Measurements from ENCODE around the gene DGKG.

The DGKG gene

GRCh38 chr3:186241910-186242821 lies 119.9 kb downstream of the DGKG start:
- no peak for DNase-seq (ENCODE audit: low read depth in 2 of 2)

- DNase-seq (ENCODE audit: low read depth in 2 of 2) = no peak
These were observed 122.7 kb downstream of the DGKG start for GRCh38 chr3:186239321-186239720.

GRCh38 chr3:186237915-186238314 lies 124.1 kb downstream of the DGKG start:
- DNase-seq (ENCODE audit: low read depth in 2 of 2) = no peak

- DNase-seq (ENCODE audit: low read depth in 2 of 2) = no peak
These were observed 125.5 kb downstream of the DGKG start for GRCh38 chr3:186236357-186237020.

GRCh38 chr3:186235554-186235953 lies 126.5 kb downstream of the DGKG start:
- no peak for DNase-seq (ENCODE audit: low read depth in 2 of 2)

GRCh38 chr3:186234152-186234551 lies 127.9 kb downstream of the DGKG start:
- DNase-seq (ENCODE audit: low read depth in 2 of 2) = no peak

- DNase-seq (ENCODE audit: low read depth in 2 of 2) = no peak
These were observed 135.6 kb downstream of the DGKG start for GRCh38 chr3:186226482-186226881.

- no peak for DNase-seq (ENCODE audit: low read depth in 2 of 2)
These were observed 136.4 kb downstream of the DGKG start for GRCh38 chr3:186225603-186226002.

- DNase-seq (ENCODE audit: low read depth in 2 of 2) = no peak
These were observed 137.9 kb downstream of the DGKG start for GRCh38 chr3:186224041-186224610.

- no peak for DNase-seq (ENCODE audit: low read depth in 2 of 2)
These were observed 138.6 kb downstream of the DGKG start for GRCh38 chr3:186223476-186223875.

GRCh38 chr3:186221760-186222378 lies 140.2 kb downstream of the DGKG start:
- no peak for DNase-seq (ENCODE audit: low read depth in 2 of 2)

GRCh38 chr3:186220911-186221645 lies 141.0 kb downstream of the DGKG start:
- DNase-seq (ENCODE audit: low read depth in 2 of 2) = no peak

- no peak for DNase-seq (ENCODE audit: low read depth in 2 of 2)
These were observed 141.7 kb downstream of the DGKG start for GRCh38 chr3:186220365-186220764.

- DNase-seq (ENCODE audit: low read depth in 2 of 2) = no peak
These were observed 142.8 kb downstream of the DGKG start for GRCh38 chr3:186219211-186219638.

- no peak for DNase-seq (ENCODE audit: low read depth in 2 of 2)
These were observed 143.6 kb downstream of the DGKG start for GRCh38 chr3:186218421-186218820.

GRCh38 chr3:186217820-186218164 lies 144.2 kb downstream of the DGKG start:
- DNase-seq (ENCODE audit: low read depth in 2 of 2) = no peak

GRCh38 chr3:186216900-186217819 lies 144.9 kb downstream of the DGKG start:
- no peak for DNase-seq (ENCODE audit: low read depth in 2 of 2)

- no peak for DNase-seq (ENCODE audit: low read depth in 2 of 2)
These were observed 147.4 kb downstream of the DGKG start for GRCh38 chr3:186214670-186215069.

GRCh38 chr3:186213946-186214345 lies 148.1 kb downstream of the DGKG start:
- no peak for DNase-seq (ENCODE audit: low read depth in 2 of 2)

- no peak for DNase-seq (ENCODE audit: low read depth in 2 of 2)
These were observed 149.4 kb downstream of the DGKG start for GRCh38 chr3:186212611-186213010.

All from fibroblast of skin of left biceps (primary cell).